ENCODE measurements around the gene SPTBN5. TPM values are rescaled to one million over a fixed set of nuclear protein-coding genes. Genes with fewer than 3 reads are reported as not detected.

Gene SPTBN5
- total and polyA plus RNA-seq, 2 experiments from 2014 or later = 0.57 to 1.1 TPM

GRCh38 chr15:41812820-41813375 is 81.0 kb downstream of the SPTBN5 start (continued):
- no peak for TF ChIP-seq CTCF (conservative IDR thresholded peaks at IDR 0.05; ENCODE audit: low read depth in 2 of 2)
- no peak for TF ChIP-seq STAT1 (IDR thresholded peaks at IDR 0.05; ENCODE audit: unreplicated experiment)
- TF ChIP-seq REST (IDR thresholded peaks at IDR 0.05; ENCODE audit: unreplicated experiment) = no peak
- TF ChIP-seq NANOG (IDR thresholded peaks at IDR 0.05; ENCODE audit: borderline replicate concordance) = no peak
- TF ChIP-seq ETS1 (IDR thresholded peaks at IDR 0.05) = no peak
- no peak for TF ChIP-seq EZH2 (IDR thresholded peaks at IDR 0.05; ENCODE audit: low read depth, unreplicated experiment)
- TF ChIP-seq ZNF331 (CRISPR knock-in tag; IDR thresholded peaks at IDR 0.05; ENCODE audit: low read depth) = no peak

- no peak overlapping the region for H3K4me3 Mint-ChIP-seq
- peak; percentile 95 for DNase-seq (ENCODE audit: low spot score)
- H3K36me3 ChIP-seq (ENCODE audit: insufficient read depth) = no peaks in the 10 kb centered on the region
- H3K4me2 ChIP-seq = no peak overlapping the region
- no peak overlapping the region for H3K27ac ChIP-seq (ENCODE audit: low read depth)
- no peak overlapping the region for H3K27ac Mint-ChIP-seq
- no peaks in the 10 kb centered on the region for H3F3A ChIP-seq (replicated peaks; ENCODE audit: low read depth)
- H4K20me1 ChIP-seq (replicated peaks; ENCODE audit: insufficient read depth) = no peaks in the 10 kb centered on the region
- H3K79me2 ChIP-seq (replicated peaks; ENCODE audit: insufficient read depth) = no peaks in the 10 kb centered on the region
- H3K4me3 ChIP-seq = no peak overlapping the region
- H3K9me2 ChIP-seq (ENCODE audit: insufficient read depth) = no peaks in the 10 kb centered on the region
- H3K36me3 Mint-ChIP-seq (ENCODE audit: low read depth) = no peaks in the 10 kb centered on the region; the same call in 2 of the 3 replicates
- no peak overlapping the region; the same call in 1 of the 2 replicates for H2AFZ ChIP-seq
- no peaks in the 10 kb centered on the region; the same call in 2 of the 3 replicates for H3K9me3 Mint-ChIP-seq
- peak; percentile 89 for ATAC-seq
- no peaks in the 10 kb centered on the region for H3K4me1 ChIP-seq (ENCODE audit: insufficient read depth)
- H3K27me3 ChIP-seq (ENCODE audit: insufficient read depth) = no peaks in the 10 kb centered on the region
- H3K27me3 Mint-ChIP-seq (ENCODE audit: insufficient read depth, low read depth, poor library complexity) = peaks cover 5% of the 10 kb centered on the region
- H3K4me1 Mint-ChIP-seq = peaks cover 9% of the 10 kb centered on the region; the same call in 2 of the 3 replicates
- TF ChIP-seq REST (IDR thresholded peaks at IDR 0.05; ENCODE audit: unreplicated experiment) (no peak), ZNF331 (CRISPR knock-in tag; IDR thresholded peaks at IDR 0.05; ENCODE audit: low read depth) (no peak), CTCF (conservative IDR thresholded peaks at IDR 0.05; ENCODE audit: low read depth in 2 of 2) (peak; percentile 87 to 88), ZNF114 (CRISPR knock-in tag; IDR thresholded peaks at IDR 0.05) (no peak), POLR2AphosphoS5 (IDR thresholded peaks at IDR 0.05; ENCODE audit: low read depth) (no peak)
Observed at GRCh38 chr15:41811432-41812195, 82.2 kb downstream of the SPTBN5 start.
